Hepatocyte (in vitro differentiated cells): ENCODE data around the gene ST6GALNAC5. TPM values are rescaled to one million over a fixed set of nuclear protein-coding genes. Genes with fewer than 3 reads are reported as not detected.

Source experiments
- DNase-seq: peaks from one replicate; pipeline ENCODE4 v3.0.0-alpha.2; 2016; ENCODE audit warnings: low spot score
- H2AFZ ChIP-seq: fragments of 200-600 bp; sonication (generic); 2 replicates; pipeline ENCODE4 v1.6.0; 2016; ENCODE audit warnings: antibody characterized with exemption, mild to moderate bottlenecking
- H3K27ac ChIP-seq: fragments of 200-600 bp; sonication (generic); 2 replicates; pipeline ENCODE4 v1.5.1; 2016; ENCODE audit warnings: mild to moderate bottlenecking
- H3K27me3 ChIP-seq: fragments of 200-600 bp; sonication (generic); 2 replicates; pipeline ENCODE4 v1.6.1; 2016
- H3K36me3 ChIP-seq: fragments of 200-600 bp; sonication (generic); replicated peaks from 2 replicates; pipeline ENCODE4 v1.5.1; 2016; ENCODE audit warnings: low read depth; ENCODE audit not compliant: insufficient read depth
- H3K4me1 ChIP-seq: fragments of 200-600 bp; sonication (generic); 2 replicates; pipeline ENCODE4 v1.5.1; 2016; ENCODE audit warnings: mild to moderate bottlenecking, moderate library complexity; ENCODE audit not compliant: insufficient read depth
- H3K4me2 ChIP-seq: fragments of 200-600 bp; sonication (generic); 2 replicates; pipeline ENCODE4 v1.6.0; 2016
- H3K4me3 ChIP-seq: fragments of 200-600 bp; sonication (generic); 2 replicates; pipeline ENCODE4 v1.5.1; 2016; ENCODE audit warnings: mild to moderate bottlenecking
- H3K79me2 ChIP-seq: fragments of 200-600 bp; sonication (generic); 2 replicates; pipeline ENCODE4 v1.6.0; 2017; ENCODE audit warnings: mild to moderate bottlenecking
- H3K9me2 ChIP-seq: fragments of 200-600 bp; sonication (generic); replicated peaks from 2 replicates; pipeline ENCODE4 v1.6.0; 2017; ENCODE audit warnings: mild to moderate bottlenecking; ENCODE audit not compliant: insufficient read depth
- H3K9me3 ChIP-seq: fragments of 200-600 bp; sonication (generic); 2 replicates; pipeline ENCODE4 v1.5.1; 2016; ENCODE audit warnings: low read depth, mild to moderate bottlenecking
- H4K20me1 ChIP-seq: fragments of 200-600 bp; sonication (generic); 2 replicates; pipeline ENCODE4 v1.6.0; 2016; ENCODE audit warnings: mild to moderate bottlenecking; ENCODE audit not compliant: insufficient read depth, poor library complexity, severe bottlenecking
- EZH2 ChIP-seq: fragments of 200-600 bp; sonication (generic); IDR thresholded peaks from 2 replicates; pipeline ENCODE4 v1.6.1; 2016; ENCODE audit warnings: antibody characterized with exemption, mild to moderate bottlenecking, borderline replicate concordance
- EZH2phosphoT487 ChIP-seq: fragments of 200-600 bp; sonication (generic); IDR thresholded peaks from one replicate; pipeline ENCODE4 v1.6.1; 2018; ENCODE audit warnings: antibody characterized with exemption, mild to moderate bottlenecking, low read depth, moderate library complexity; ENCODE audit not compliant: unreplicated experiment, severe bottlenecking
- WGBS: methylation state at CpG from one replicate; pipeline ENCODE4 v1.1.6; 2016; ENCODE audit warnings: low lambda C conversion rate; ENCODE audit errors: missing lambda C conversion rate; 5-methylcytosine and 5-hydroxymethylcytosine counted together
- polyA plus RNA-seq: library from polyadenylated mRNA; unstranded; fragments of >200 nt; fragmentation: Nextera tagmentation; extraction: Ambion mirVana; gene quantifications from 2 replicates; pipeline ENCODE4 v1.2.1, GENCODE V29; 2016
- total RNA-seq: library from RNA; depleted of rRNA; stranded (reverse); fragments of >200 nt; gene quantifications from 2 replicates; pipeline ENCODE4 v1.2.3, GENCODE V29; 2014
- TF ChIP-seq, protein P1 (sequence below): fragments of 200-600 bp; sonication (generic); IDR thresholded peaks from 2 replicates; pipeline ENCODE4 v1.5.1; 2016; ENCODE audit warnings: antibody characterized with exemption, mild to moderate bottlenecking; ENCODE audit not compliant: poor library complexity

ST6GALNAC5 gene
- total and polyA plus RNA-seq, 2 experiments from 2014 or later = 3.6 to 3.7 TPM

DNA sequence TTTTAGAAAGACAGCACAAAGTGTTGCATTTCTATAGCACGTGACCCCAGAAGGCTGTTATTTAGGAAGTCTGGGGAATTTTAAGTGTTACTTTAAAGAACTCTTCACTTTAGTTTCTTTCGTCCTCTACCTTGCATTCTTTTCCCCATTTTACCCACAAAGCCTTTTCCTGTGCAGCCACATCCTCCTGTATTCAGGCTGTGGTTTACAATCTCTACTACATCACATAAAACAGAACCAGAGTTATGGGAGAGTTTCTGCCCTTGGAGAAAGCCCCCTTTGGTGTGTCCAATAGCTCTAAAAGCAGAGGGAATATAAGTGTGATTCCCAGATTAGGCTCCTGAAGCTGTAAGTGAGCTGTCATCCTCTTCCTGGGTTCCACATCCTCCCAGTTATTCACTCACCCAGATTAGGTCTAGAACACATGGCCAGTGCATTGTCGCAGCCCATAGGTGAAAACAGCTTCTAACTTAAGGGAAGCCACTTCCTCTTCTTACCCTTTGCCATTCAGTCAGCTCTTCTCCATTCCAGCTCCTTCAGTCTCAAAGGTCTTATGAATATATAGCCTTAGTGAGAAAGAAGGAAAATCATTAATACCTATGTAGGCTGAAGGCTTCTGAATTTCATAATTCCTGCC is 180.8 kb downstream of the ST6GALNAC5 start:
- H3K4me1 ChIP-seq = no peaks in the 10 kb centered on the region
- no peaks in the 10 kb centered on the region for H3K9me3 ChIP-seq
- no peak overlapping the region for H3K4me3 ChIP-seq
- H3K9me2 ChIP-seq = no peaks in the 10 kb centered on the region
- no peaks in the 10 kb centered on the region for H3K79me2 ChIP-seq
- 76% methylated on average over 3 of the region's 3 CpGs for WGBS
- H3K27me3 ChIP-seq = no peaks in the 10 kb centered on the region
- H3K4me2 ChIP-seq = no peak overlapping the region
- H3K36me3 ChIP-seq = no peaks in the 10 kb centered on the region
- no peaks in the 10 kb centered on the region for H4K20me1 ChIP-seq
- no peak for DNase-seq
- no peak overlapping the region for H2AFZ ChIP-seq
- TF ChIP-seq EZH2 (no peak), EZH2phosphoT487 (no peak)
- TF ChIP-seq, protein P1, sequence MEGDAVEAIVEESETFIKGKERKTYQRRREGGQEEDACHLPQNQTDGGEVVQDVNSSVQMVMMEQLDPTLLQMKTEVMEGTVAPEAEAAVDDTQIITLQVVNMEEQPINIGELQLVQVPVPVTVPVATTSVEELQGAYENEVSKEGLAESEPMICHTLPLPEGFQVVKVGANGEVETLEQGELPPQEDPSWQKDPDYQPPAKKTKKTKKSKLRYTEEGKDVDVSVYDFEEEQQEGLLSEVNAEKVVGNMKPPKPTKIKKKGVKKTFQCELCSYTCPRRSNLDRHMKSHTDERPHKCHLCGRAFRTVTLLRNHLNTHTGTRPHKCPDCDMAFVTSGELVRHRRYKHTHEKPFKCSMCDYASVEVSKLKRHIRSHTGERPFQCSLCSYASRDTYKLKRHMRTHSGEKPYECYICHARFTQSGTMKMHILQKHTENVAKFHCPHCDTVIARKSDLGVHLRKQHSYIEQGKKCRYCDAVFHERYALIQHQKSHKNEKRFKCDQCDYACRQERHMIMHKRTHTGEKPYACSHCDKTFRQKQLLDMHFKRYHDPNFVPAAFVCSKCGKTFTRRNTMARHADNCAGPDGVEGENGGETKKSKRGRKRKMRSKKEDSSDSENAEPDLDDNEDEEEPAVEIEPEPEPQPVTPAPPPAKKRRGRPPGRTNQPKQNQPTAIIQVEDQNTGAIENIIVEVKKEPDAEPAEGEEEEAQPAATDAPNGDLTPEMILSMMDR = no peak
- H3K27ac ChIP-seq = no peak overlapping the region

DNA sequence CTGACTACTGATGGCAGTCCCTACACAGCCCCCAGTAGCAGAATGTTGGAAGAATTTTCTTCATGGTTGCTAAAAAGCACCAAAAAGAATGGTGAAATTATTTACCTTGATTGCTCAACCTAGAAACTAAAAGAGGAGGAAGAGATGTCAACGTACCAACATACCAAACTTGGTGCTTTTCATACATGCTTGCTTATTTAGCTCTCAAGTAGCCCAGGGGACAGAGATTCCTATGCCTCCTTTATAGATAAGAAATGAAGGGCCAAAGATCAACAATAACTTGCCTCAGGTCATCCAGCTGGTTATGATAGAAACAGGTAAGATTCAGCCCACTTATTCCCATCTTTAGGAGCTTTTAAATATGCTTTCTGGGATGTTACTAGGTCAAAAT is 181.3 kb downstream of the ST6GALNAC5 start:
- Histone ChIP-seq H3K4me3 (no peak overlapping the region), H3K4me1 (no peaks in the 10 kb centered on the region), H3K36me3 (no peaks in the 10 kb centered on the region), H3K9me3 (no peaks in the 10 kb centered on the region), H3K27ac (no peak overlapping the region), H3K4me2 (no peak overlapping the region), H3K9me2 (no peaks in the 10 kb centered on the region), H4K20me1 (no peaks in the 10 kb centered on the region), H2AFZ (no peak overlapping the region), H3K27me3 (no peaks in the 10 kb centered on the region), H3K79me2 (no peaks in the 10 kb centered on the region)
- 25% methylated on average over 1 of the region's 1 CpG for WGBS
- DNase-seq = no peak
- TF ChIP-seq EZH2phosphoT487 (no peak), EZH2 (no peak)
- TF ChIP-seq, protein P1 = no peak

DNA sequence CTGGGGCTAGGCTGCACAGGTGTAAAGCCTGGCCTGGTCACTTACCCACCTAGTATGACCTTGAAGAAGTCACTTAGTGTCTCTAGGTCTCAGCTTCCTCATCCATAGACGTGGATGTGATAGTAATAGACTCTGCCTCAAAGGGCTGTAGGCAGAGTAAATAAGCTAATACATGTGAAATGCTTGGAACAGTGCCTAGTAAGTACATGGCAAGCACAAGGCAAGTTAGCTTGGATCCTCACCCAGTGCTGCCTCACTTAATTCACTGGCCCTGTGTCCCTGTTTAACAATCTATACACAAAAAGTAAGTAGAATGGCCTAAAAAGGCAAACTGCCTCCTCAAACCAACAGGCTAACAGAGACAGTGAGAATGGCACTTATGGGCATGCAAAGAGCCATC is 184.1 kb downstream of the ST6GALNAC5 start:
- no peaks in the 10 kb centered on the region for H3K9me3 ChIP-seq
- H3K4me3 ChIP-seq = no peak overlapping the region
- H3K79me2 ChIP-seq = no peaks in the 10 kb centered on the region
- H3K27ac ChIP-seq = no peak overlapping the region
- no peaks in the 10 kb centered on the region for H3K27me3 ChIP-seq
- no peak for TF ChIP-seq EZH2phosphoT487
- TF ChIP-seq EZH2 = no peak
- TF ChIP-seq, protein P1 = no peak
- 73% methylated on average over 1 of the region's 1 CpG for WGBS
- no peak overlapping the region for H2AFZ ChIP-seq
- H3K4me1 ChIP-seq = no peaks in the 10 kb centered on the region
- no peaks in the 10 kb centered on the region for H3K9me2 ChIP-seq
- H3K36me3 ChIP-seq = no peaks in the 10 kb centered on the region
- H3K4me2 ChIP-seq = no peak overlapping the region
- H4K20me1 ChIP-seq = no peaks in the 10 kb centered on the region
- DNase-seq = no peak

DNA sequence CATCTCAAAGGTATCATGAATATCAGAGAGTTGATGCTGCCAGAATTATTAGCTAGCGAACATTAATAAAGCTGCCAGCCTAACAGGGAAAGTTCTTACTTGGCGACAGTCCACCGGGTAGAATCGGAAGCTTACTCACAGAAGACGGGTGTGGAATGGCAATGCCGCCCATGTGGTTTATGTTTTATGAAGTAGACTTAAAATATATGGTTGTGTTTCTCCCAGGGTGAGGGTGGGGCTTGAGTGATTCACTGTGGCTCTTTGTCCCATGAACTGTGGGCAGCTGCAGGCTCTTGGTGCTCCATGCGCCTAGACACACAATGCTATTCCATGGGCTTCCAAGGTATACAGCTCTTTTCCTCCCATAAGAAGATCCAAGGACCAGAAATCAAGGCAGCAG is 189.2 kb downstream of the ST6GALNAC5 start:
- H2AFZ ChIP-seq = no peak overlapping the region
- H3K36me3 ChIP-seq = no peaks in the 10 kb centered on the region
- H3K4me1 ChIP-seq = no peaks in the 10 kb centered on the region
- 93% methylated on average over 7 of the region's 7 CpGs for WGBS
- no peaks in the 10 kb centered on the region for H3K9me2 ChIP-seq
- H3K4me3 ChIP-seq = no peak overlapping the region
- H3K4me2 ChIP-seq = no peak overlapping the region
- no peaks in the 10 kb centered on the region for H3K9me3 ChIP-seq
- TF ChIP-seq, protein P1 = no peak
- no peak for TF ChIP-seq EZH2phosphoT487
- no peak for TF ChIP-seq EZH2
- no peaks in the 10 kb centered on the region for H3K79me2 ChIP-seq
- no peaks in the 10 kb centered on the region for H3K27me3 ChIP-seq
- H4K20me1 ChIP-seq = no peaks in the 10 kb centered on the region
- no peak for DNase-seq
- H3K27ac ChIP-seq = no peak overlapping the region
